GM19023 (cell line): ENCODE results near the gene YTHDC1.
"Not testable (repeated sequence)": the region's sequence is repeated elsewhere in the genome, so short reads cannot be mapped to it uniquely, and the experiment has no call there.

Source experiments
- ATAC-seq: cut with Tn5 transposase; IDR thresholded peaks from one replicate; pipeline ENCODE4 v1.9.1; 2021; ENCODE audit warnings: mild to moderate bottlenecking, moderate library complexity; ENCODE audit not compliant: unreplicated experiment

The YTHDC1 gene

GRCh38 chr4:68349649-68350360 is at the start of gene YTHDC1:
Gene YTHDC1, minus strand, starts transcription at chr4:68350090. Its CDS starts 337 bp downstream, at chr4:68349753.
- ATAC-seq: peak; percentile 96

- no peak for ATAC-seq
These were observed 49.4 kb upstream of the YTHDC1 start for GRCh38 chr4:68399306-68399705.

- no peak for ATAC-seq
These were observed 46.9 kb upstream of the YTHDC1 start for GRCh38 chr4:68396756-68397155.

GRCh38 chr4:68391436-68391835 is 41.5 kb upstream of the YTHDC1 start:
- no peak for ATAC-seq

- ATAC-seq: no peak
These were observed 40.5 kb upstream of the YTHDC1 start for GRCh38 chr4:68390205-68390935.

DNA sequence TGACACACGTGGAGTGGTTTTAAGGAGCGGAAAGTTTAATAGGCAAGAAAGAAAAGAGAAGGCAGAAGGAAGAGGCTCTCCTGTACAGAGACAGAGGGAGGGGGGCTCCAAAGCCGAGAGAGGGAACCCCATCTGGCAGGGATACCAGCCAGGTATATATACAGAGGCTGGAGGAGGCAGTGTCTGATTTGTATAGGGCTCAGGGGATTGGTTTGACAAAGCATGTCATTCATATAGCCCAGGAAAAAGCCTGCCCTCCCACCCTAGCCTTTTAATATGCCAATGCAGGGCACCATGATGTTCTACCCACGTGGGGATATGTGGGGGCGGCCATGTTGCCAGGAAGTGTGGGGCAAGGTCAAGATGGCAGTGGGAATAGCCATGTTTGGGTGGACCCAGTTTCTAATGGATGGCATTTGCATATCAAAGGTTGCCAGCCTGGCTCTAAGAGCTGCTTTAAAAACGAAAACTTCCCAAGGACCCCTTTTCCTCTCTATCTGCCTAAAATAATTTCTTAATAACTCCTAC is 39.6 kb upstream of the YTHDC1 start:
- not testable (repeated sequence) for ATAC-seq

GRCh38 chr4:68388347-68388865 is 38.5 kb upstream of the YTHDC1 start:
- no peak for ATAC-seq

DNA sequence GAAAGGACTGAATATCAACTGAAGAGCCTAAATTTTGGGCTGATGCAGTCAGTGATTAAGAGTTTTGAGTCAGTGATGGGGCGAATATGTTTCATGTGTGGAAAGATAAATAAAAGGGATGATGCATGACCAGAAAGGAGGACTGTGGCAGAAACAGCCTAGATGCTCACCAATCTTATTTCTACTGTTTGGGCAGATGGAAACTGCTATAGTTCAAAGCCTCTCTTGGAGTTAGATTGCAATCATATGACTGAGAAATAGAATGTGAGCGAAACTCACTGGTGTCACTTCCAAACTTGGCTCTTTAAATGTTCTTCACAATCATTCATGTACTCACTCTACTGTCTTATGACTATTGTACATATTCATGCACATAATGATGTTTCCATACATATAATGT is 35.4 kb upstream of the YTHDC1 start:
- ATAC-seq: no peak

DNA sequence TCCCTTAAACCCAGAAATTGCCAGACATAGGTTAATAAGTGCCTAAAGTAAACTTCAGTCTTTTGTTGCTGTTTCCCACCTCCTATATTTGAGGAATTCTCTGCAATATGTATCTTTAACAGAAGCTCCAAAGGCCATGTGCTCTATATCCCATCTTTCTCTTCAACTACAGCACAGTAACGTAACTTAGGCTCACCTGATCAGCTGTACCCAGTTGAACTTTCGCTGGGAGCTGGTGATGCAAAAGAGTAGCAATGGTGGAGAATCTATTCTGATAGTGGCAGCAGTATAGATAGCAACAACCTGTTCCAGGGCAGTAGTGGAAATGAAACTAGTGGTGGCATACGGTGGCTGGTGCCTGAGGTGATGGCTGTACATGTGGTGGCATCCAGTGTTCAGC is 33.2 kb upstream of the YTHDC1 start:
- ATAC-seq: no peak

- no peak for ATAC-seq
These were observed 28.3 kb upstream of the YTHDC1 start for GRCh38 chr4:68378226-68378625.

DNA sequence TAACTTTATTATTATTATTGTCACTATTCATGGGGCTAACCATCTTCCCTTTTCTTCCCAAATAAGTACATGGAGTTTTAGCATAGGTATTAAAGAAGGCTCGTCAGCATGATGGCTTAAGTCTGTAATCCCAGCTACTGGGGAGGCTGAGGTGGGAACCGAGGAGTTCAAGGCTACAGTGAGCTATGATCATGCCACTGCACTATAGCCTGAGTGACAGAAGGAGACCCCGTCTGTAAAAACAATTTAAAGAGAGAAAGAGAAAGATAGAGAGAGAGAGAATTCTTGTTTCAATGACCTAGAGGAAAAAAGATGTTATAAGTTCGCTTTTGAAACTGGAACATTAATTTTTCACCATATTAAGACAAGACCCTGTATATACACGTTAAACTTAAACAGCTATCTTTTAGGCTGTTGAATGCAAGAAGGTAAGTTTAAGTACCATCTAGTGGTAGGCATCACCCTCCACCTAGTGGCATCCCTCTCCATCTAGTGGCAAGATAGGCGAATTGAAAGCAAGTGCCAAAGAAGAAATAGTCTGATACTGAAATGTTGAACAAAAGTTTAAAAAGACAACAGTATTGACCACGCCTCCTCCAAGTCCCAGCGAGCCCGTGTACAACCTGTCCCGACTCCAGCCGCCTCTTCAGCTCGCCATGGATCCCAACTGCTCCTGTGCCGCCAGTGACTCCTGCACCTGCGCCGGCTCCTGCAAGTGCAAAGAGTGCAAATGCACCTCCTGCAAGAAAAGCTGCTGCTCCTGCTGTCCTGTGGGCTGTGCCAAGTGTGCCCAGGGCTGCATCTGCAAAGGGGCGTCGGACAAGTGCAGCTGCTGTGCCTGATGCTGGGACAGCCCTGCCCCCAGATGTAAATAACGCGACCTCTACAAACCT is 26.0 kb upstream of the YTHDC1 start:
- ATAC-seq: peak; percentile 81

DNA sequence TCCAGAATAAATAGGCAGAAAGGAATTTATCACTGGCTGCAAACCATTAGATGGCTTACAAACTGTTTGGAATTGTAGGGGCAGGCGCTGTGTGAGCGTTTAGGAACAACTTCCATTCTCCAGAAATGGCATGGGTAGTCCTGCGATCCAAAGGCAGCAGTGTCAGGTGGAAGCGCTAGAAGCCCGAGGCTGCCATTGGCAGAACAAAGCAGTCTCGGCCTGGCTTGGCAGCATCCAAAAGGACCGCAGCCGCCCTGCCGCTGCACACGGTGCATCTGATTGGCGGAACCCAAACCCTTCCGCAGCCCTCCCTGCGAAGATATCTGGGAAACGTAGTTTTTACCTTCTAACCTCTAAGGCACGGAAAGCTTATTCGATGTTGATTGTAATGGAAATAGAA is 23.6 kb upstream of the YTHDC1 start:
- peak; percentile 79 for ATAC-seq

DNA sequence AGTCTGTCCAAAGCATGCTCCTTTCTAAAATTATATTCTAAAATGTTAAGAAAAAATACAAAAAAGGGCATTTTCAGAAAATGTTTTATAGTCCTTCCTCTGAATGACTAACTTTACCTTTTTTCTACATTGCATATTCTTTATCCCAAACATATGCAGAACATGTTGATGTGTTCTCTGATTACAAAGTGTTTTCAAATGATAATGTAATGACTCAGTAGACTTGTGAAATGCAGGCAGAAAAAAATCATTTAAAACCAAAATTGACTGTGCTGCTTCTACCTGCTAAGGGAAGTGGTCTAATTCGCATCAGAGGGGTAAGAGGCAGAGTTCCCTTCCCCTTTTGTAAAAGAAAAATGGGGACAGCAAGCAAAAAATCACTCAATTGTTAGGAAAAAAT is 22.7 kb upstream of the YTHDC1 start:
- ATAC-seq: no peak

- ATAC-seq: no peak
These were observed 19.4 kb upstream of the YTHDC1 start for GRCh38 chr4:68369142-68369805.

DNA sequence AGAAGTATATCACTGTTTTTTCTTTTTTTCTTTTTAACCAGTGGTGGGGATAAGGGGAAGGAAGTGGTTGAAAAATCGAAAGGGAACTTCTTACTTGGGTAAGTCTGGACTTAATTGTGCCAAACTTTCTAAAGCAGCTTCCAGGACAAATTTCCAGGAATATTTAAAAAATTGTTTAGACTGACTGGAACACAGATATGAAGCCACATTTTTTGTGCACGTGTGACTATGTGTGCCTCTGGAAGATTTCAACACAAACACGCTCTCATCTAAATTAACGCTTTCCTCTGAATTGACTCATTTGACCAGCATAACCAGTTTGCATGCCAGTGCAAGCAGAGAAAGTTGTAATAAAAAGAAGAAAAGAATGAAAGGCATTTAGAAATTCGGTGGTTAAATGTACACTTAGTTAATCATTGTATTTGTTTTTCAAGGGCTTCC is 18.8 kb upstream of the YTHDC1 start:
- no peak for ATAC-seq

DNA sequence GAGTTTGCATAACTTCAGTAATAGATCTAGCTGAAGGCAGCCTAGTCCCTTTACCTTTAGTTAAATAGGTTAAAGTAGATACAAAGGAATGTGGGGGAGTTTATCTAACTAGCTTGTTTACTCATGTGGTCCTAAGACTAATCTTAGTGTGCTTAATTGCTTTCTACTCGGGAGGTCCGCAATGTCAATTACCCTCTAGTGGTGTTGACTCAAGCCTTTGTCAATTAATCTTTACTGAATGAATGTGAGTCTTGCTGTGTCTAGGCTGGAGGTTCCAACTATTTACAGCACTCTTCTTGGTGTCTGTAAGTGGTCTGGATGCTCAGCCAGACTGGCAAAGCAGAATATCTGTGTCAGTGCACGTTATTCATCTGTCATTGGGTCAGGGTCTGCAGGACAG is 17.9 kb upstream of the YTHDC1 start:
- ATAC-seq: no peak

DNA sequence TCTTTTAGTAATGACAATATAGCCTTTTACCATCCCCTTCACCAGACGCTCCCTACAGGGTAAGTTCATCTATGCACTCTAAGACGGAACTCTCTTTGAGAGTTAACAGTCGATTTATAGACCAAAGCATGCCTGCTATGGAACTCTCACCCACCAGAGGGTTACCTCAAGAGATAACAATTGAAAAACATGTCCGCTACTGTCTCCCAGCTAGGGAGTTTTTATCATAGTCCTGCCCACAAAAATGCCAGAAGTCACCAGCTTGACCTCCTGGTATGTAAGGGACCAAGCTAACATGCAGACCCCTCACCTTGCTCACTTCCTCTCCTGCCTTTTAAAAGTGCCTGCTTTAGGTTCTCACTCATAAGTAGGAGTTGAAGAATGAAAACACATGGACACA is 16.7 kb upstream of the YTHDC1 start:
- no peak for ATAC-seq

GRCh38 chr4:68365068-68365467 is 15.2 kb upstream of the YTHDC1 start:
- no peak for ATAC-seq

GRCh38 chr4:68361146-68361589 is 11.3 kb upstream of the YTHDC1 start:
- ATAC-seq: no peak

- no peak for ATAC-seq
These were observed 10.5 kb upstream of the YTHDC1 start for GRCh38 chr4:68360231-68360968.
